ENCODE data around the gene PSPN. TPM values are rescaled to one million over a fixed set of nuclear protein-coding genes. Genes with fewer than 3 reads are reported as not detected.

The PSPN gene
- total RNA-seq, 1 donor from 2014 or later = 5.2 TPM

DNA sequence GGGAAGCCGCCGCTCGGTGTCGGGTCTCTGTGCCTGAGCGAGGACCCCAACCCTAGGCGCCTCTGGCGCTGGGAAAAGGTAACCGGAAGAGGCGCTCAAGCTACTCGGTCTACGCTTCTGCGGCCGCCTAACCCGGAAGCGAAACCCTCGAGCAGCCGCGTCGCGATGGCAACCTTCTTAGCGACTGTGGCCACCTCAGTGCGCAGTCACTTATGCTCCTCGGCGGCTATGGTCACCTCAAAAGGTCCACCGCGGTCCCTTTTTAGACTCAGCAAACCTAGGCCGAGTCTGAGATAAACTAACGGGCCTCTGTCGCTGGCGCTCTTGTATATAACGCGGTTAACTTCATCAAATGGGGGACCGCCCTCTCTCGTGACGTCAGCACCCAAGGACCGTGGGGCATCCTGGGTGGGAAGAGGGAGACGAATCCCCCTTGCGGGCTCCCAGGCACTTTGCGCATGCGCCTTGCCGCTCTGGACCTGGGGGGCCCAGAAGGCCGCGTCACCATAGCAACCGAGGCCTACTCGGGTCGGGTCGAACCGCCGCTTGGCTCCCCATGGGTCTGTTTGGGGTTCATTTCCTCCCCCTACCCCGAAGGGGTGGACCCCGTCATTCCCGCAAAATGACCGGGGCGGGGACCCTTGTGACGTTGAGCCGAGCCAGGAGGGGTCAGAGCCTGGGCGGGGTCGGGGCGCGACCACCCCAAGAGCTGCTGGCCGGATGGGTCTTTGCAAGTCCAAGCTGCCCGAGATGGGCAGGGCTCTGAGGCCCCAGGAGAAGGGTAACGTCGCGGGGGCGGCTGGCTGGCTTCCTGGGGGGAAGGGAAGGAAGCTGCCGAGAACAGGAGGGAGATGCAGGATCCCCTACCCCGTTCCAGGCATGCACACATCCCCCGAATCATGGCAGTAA lies 17.6 kb upstream of the PSPN start, which contains the start of gene GTF2F1:
GTF2F1 (minus strand) TSS at position 91 of the 909 bp plus-strand sequence. CDS start 169 bp downstream, outside the sequence.
- peak; percentile 62 for DNase-seq (ENCODE audit: low read depth)
- TF ChIP-seq CTCF (conservative IDR thresholded peaks at IDR 0.05; ENCODE audit: low read depth, low read length) = no peak

GRCh38 chr19:6392221-6393073 lies 16.7 kb upstream of the PSPN start:
- peak overlapping the region; percentile 67 for H3K4me3 ChIP-seq (ENCODE audit: low read depth, low read length)
- no peak for TF ChIP-seq CTCF (conservative IDR thresholded peaks at IDR 0.05; ENCODE audit: low read depth, low read length)
- DNase-seq (ENCODE audit: low read depth) = no peak

More for the DNA sequence above, 17.6 kb upstream of the PSPN start, which contains the start of gene GTF2F1:
- peak within 1 kb of the TSS; percentile 67 for H3K4me3 ChIP-seq (ENCODE audit: low read depth, low read length)

GRCh38 chr19:6387372-6387771 lies 11.6 kb upstream of the PSPN start:
- TF ChIP-seq CTCF (conservative IDR thresholded peaks at IDR 0.05; ENCODE audit: low read depth, low read length) = no peak
- H3K4me3 ChIP-seq (ENCODE audit: low read depth, low read length) = no peak overlapping the region
- no peak for DNase-seq (ENCODE audit: low read depth)

DNA sequence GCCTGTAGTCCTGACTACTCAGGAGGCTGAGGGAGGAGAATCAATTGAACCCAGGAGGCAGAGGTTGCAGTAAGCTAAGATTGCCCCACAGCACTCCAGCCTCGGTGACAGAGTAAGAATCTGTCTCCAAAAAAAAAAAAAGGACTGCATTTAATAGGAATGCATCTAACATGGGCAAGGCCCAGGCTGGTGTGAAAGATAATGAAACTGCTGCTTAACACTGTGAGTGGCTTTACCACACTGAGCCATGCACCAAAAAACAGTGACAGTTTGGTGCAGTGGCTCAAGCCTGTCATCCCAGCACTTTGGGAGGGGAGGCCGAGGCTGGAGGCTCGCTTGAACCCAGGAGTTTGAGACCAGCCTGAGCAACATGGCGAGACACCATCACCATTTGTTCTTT lies 8.6 kb upstream of the PSPN start:
- no peak overlapping the region for H3K4me3 ChIP-seq (ENCODE audit: low read depth, low read length)
- no peak for TF ChIP-seq CTCF (conservative IDR thresholded peaks at IDR 0.05; ENCODE audit: low read depth, low read length)
- DNase-seq (ENCODE audit: low read depth) = no peak

DNA sequence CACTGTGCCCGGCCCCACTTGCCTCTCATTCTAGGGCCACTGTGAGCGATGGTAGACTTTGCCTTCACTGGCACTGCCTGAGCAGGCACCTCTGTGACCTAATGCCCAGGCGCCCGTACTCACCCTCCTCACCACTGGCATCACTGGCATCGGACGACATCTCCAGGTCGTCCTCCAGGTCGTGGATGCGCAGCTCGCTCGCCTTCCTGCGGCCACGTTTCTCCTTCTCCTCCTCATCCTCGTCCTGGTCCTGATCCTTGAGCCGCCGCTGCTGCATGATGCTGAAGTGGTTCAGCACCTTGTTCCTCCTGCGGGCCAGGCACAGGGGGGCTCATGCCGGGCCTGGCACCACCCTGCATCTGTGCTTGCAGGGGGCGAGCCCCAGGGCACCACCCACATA lies 7.5 kb upstream of the PSPN start:
- no peak for TF ChIP-seq CTCF (conservative IDR thresholded peaks at IDR 0.05; ENCODE audit: low read depth, low read length)
- DNase-seq (ENCODE audit: low read depth) = no peak
- H3K4me3 ChIP-seq (ENCODE audit: low read depth, low read length) = no peak overlapping the region

- H3K4me3 ChIP-seq (ENCODE audit: low read depth, low read length) = no peak overlapping the region
- no peak for TF ChIP-seq CTCF (conservative IDR thresholded peaks at IDR 0.05; ENCODE audit: low read depth, low read length)
- DNase-seq (ENCODE audit: low read depth) = no peak
These were observed 5.5 kb upstream of the PSPN start for GRCh38 chr19:6381030-6381750.
